Cardiac septum (tissue), 1 donor: Measurements from ENCODE around the gene RALGAPA1. TPM values are rescaled to one million over a fixed set of nuclear protein-coding genes. Genes with fewer than 3 reads are reported as not detected.
A peak's percentile ranks its signal among the peaks of the same experiment; 100 is the strongest.
"Not testable (repeated sequence)": the region's sequence is repeated elsewhere in the genome, so short reads cannot be mapped to it uniquely, and the experiment has no call there.

Experiments used
- DNase-seq: peaks from one replicate; pipeline ENCODE4 v3.0.0-alpha.2; 2020; ENCODE audit warnings: low spot score
- intact Hi-C: fragments of 100-400 bp; cut with DNase I; formaldehyde crosslinking; loops from one replicate; pipeline ENCODE4 v1.14.0; 2022
- long read RNA-seq: library from polyadenylated mRNA; unstranded; transcript quantifications from one replicate; pipeline ENCODE4 v2.0.0, GENCODE V29; 2021
- total RNA-seq: library from RNA; stranded (reverse); fragmentation: NEBNext Ultra II Directional; extraction: Animal tissue kit (Norgen Biotek cat#: 25700); gene quantifications from one replicate; pipeline ENCODE4 v1.2.1, GENCODE V29; 2021
- donor health status: DM: no; HTN: no; CAD: no.

Gene RALGAPA1
- total RNA-seq, result 45.1 TPM
- long read RNA-seq, partial matches to known transcripts, result 3 of 10 reads
- long read RNA-seq, other reads (novel, unspliced or antisense), result 7 of 10 reads

GRCh38 chr14:35808638-35809563, at the start of gene RALGAPA1:
Gene RALGAPA1, minus strand, starts transcription at chr14:35809295. Its CDS starts 460 bp downstream, at chr14:35808835.
- peak; percentile 94 for DNase-seq

GRCh38 chr14:35858521-35859209, 49.6 kb upstream of the RALGAPA1 start:
- intact Hi-C loops, result no loop called here
- no peak for DNase-seq

More at GRCh38 chr14:35808638-35809563, at the start of gene RALGAPA1:
- intact Hi-C loops, result not testable (repeated sequence)

DNA sequence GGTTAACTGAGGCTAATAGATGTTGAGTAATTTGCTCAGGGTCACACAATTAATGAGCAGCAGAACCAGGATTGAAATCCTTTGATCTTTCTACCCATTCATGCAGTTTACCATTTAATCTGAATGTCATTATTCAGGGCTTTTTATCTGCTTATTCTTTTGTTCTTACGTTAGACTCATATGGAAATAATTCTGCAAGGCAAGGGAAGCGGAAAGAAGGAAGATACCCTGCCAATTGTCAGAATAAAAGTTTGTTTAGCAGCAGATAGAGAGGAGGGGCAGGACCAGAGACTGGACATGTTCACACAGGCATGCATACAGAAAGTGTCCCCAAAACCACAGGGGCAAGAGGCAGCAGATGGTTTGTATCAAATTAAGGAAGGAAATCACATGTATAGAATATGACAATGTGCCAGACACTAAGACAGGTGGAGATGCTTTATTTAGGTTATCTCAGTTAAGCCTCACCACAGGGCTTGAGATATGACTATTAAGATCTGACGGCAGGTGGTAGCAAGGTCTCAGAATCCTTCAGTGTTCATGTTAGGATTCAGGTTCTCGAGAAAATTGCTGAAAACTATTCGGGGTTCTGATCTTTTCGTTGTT, 46.9 kb upstream of the RALGAPA1 start:
- intact Hi-C loops, result no loop called here
- no peak for DNase-seq

- intact Hi-C loops, result no loop called here
- DNase-seq, result no peak
Measured at GRCh38 chr14:35854696-35855270, 45.7 kb upstream of the RALGAPA1 start.

DNA sequence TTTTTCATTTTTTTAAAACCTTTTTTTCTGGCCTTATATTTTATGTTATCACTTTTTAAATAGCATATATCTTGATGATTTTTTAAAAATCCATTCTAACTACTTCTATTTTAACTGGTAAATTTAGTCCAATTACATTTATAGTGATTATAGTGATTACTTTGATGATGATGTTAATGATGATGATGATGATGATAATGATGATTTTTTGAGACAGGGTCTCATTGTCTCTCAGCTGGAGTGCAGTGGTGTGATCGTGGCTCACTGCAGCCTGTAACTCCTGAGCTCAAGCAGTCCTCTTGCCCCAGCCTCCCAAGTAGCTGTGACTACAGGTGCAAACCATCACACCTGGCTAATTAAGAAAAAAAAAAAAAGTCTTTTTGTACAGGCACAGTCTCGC, 44.1 kb upstream of the RALGAPA1 start:
- intact Hi-C loops, result no loop called here
- no peak for DNase-seq

- intact Hi-C loops, result no loop called here
- DNase-seq, result no peak
Measured at GRCh38 chr14:35851823-35852222, 42.7 kb upstream of the RALGAPA1 start.

- intact Hi-C loops, result no loop called here
Measured at GRCh38 chr14:35849122-35849521, 40.0 kb upstream of the RALGAPA1 start.

DNA sequence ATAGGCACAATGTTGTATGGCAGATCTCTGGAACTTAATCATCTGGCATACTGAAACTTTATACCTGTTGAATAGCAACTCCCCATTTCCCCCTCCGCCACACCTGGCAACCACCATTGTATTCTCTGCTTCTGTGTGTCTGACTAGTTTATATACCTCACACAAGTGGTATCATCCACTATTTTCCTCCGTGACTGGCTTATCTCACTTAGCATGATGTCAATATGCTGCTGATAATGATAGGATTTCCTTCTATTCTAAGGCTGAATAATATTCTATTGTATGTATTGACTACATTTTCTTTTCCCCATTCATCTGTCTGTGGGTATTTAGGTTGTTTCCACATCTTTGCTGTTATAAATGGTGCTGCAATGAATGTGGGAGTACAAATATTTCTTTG, 38.5 kb upstream of the RALGAPA1 start:
- intact Hi-C loops, result no loop called here
- DNase-seq, result no peak

More at GRCh38 chr14:35849122-35849521, 40.0 kb upstream of the RALGAPA1 start:
- no peak for DNase-seq

DNA sequence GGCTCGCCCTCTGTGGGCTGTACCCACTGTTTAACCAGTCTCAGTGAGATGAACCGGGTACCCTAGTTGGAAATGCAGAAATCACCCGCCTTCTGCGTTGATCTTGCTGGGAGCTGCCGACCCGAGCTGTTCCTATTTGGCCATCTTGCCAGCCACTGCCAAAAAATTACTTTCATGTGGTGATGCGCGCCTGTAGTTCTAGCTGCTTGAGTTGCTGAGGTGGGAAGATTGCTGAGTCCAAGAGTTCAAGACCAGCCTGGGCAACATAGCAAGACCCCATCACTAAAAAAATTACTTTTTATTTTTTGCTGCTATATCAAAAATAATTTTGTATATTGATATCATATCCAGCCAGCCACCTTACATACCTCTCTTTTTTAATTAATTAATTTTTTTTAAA, 35.4 kb upstream of the RALGAPA1 start:
- DNase-seq, result no peak
- intact Hi-C loops, result no loop called here

DNA sequence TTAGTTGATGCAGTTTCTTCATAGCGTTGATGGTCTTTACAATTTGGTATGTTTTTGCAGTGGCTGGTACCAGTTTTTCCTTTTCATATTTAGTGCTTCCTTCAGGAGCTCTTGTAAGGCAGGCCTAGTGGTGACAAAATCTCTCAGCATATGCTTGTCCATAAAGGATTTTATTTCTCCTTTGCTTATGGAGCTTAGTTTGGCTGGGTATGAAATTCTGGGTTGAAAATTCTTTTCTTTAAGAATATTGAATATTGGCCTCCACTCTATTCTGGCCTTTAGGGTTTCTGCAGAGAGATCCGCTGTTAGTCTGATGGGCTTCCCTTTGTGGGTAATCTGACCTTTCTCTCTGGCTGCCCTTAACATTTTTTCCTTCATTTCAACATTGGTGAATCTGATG, 33.1 kb upstream of the RALGAPA1 start:
- intact Hi-C loops, DNase-seq: not testable (repeated sequence)

DNA sequence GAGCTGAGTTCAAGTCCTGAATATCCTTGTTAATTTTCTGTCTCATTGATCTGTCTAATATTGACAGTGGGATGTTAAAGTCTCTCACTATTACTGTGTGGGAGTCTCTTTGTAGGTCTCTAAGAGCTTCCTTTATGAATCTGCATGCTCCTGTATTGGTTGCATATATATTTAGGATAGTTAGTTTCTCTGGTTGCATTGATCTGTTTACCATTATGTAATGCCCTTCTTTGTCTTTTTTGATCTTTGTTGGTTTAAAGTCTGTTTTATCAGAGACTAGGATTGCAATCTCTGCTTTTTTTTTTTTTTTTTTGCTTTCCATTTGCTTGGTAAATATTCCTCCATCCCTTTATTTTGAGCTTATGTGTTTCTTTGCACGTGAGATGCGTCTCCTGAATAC, 32.6 kb upstream of the RALGAPA1 start:
- DNase-seq, intact Hi-C loops: not testable (repeated sequence)

DNA sequence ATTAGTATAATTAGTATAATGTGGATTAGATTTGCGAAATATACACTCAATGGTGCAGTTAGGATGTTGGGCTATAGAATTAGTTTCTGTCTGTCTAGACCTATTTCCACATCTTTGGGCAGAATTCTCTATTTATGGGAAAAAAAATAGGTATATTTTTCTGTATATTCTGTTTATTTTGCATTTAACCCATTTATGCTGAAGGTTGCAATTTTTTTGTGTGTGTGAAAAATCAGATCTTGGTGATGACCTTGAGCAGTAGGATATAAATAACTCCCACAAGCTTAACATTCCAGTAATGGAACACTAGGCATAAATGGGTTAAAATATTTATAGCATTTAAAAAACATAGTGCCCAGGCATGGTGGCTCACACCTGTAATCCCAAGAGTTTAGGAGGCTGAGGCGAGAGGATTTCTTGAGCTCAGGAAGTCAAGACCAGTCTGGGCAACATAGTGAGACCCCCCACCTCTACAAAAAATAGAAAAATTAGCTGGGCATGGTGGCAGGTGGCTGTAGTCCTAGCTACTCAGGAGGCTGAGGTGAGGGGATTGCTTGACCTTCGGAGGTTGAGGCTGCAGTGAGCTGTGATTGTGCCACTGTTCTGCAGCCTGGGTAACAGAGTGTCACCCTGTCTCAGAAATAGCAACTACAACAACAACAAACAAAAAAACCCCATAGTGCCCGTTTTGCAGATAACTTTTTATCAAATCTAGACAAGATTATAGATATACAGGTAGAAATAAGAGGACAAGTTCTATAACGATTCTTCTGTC, 26.3 kb upstream of the RALGAPA1 start:
- intact Hi-C loops, result no loop called here

GRCh38 chr14:35829449-35829848, 20.4 kb upstream of the RALGAPA1 start:
- intact Hi-C loops, result no loop called here
- no peak for DNase-seq

More for the DNA sequence above, 26.3 kb upstream of the RALGAPA1 start:
- DNase-seq, result no peak

GRCh38 chr14:35827678-35828472, 18.8 kb upstream of the RALGAPA1 start:
- intact Hi-C loops, result no loop called here

DNA sequence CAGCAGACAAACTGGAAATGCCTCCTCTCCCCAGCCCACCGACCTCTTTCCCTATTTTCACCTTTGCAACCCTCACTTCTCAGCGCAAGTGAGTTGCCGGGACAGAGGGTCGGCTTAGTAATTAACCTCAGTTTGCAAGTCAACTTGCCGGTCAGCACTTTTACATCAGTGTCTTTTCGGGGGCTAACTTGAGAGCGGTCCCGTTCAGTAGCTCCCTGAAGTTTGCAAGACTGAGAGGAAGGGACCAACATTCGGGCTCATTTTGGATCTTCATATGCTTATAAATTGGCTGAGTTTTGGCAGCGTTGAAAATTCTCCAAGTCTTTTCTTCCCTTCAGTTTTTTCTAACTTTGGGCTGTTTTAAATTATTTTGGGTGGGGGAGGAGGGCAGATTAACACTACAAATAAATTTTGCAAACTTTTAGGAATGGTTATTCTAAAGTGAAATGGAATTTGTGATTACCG, 17.9 kb upstream of the RALGAPA1 start:
- intact Hi-C loops, result no loop called here
- no peak for DNase-seq

More at GRCh38 chr14:35827678-35828472, 18.8 kb upstream of the RALGAPA1 start:
- no peak for DNase-seq

- intact Hi-C loops, result no loop called here
- peak; percentile 98 for DNase-seq
Measured at GRCh38 chr14:35826218-35826951, 17.3 kb upstream of the RALGAPA1 start, which contains the start of gene BRMS1L. Gene BRMS1L, plus strand, starts transcription at chr14:35826338. Its CDS starts 179 bp downstream, at chr14:35826517.

DNA sequence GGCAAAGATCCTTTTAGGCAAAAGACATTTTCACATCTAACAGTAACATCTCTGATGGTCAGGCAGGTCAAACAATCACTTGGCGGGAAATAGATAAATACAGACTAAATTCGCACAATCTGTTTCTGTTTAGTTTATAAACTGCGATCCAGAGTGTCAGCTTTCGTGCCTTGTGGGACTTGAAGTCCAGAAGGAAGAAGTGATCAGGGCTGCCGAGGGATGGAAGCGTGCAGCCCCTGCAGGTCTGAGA, 16.8 kb upstream of the RALGAPA1 start:
- intact Hi-C loops, result no loop called here
- no peak for DNase-seq
